GM06990 (cell line): ENCODE measurements around the gene SIAE.
A peak's percentile ranks its signal among the peaks of the same experiment; 100 is the strongest.

ENCODE experiments used
- DNase-seq: peaks from one replicate; pipeline ENCODE4 v3.0.0-alpha.2; 2011; ENCODE audit not compliant: insufficient read length; ENCODE audit errors: extremely low read depth
- H3K27me3 ChIP-seq: replicated peaks from 2 replicates; pipeline ENCODE4 v1.6.0; 2011; ENCODE audit warnings: low read length; ENCODE audit not compliant: control insufficient read depth, insufficient read depth
- H3K36me3 ChIP-seq: 2 replicates; pipeline ENCODE4 v1.5.1; 2011; ENCODE audit warnings: low read length; ENCODE audit not compliant: control insufficient read depth, insufficient read depth
- H3K4me3 ChIP-seq: replicated peaks from 2 replicates; pipeline ENCODE4 v1.5.1; 2011; ENCODE audit warnings: low read depth, mild to moderate bottlenecking, control low read depth, low read length
- CTCF ChIP-seq: IDR thresholded peaks from 2 replicates; pipeline ENCODE4 v1.5.1; 2011; ENCODE audit warnings: low read length, control low read depth, mild to moderate bottlenecking, inconsistent platforms; ENCODE audit not compliant: insufficient read depth, poor library complexity, severe bottlenecking

SIAE gene

GRCh38 chr11:124597626-124598025 lies 75.9 kb downstream of the SIAE start:
- no peak overlapping the region for H3K4me3 ChIP-seq
- no peaks in the 10 kb centered on the region for H3K36me3 ChIP-seq
- no peaks in the 10 kb centered on the region for H3K27me3 ChIP-seq
- no peak for DNase-seq
- TF ChIP-seq CTCF = no peak

GRCh38 chr11:124595302-124595701 lies 78.2 kb downstream of the SIAE start:
- no peak for DNase-seq
- Histone ChIP-seq H3K4me3 (no peak overlapping the region), H3K27me3 (no peaks in the 10 kb centered on the region), H3K36me3 (no peaks in the 10 kb centered on the region)
- TF ChIP-seq CTCF = no peak

- no peak overlapping the region for H3K4me3 ChIP-seq
- no peak for TF ChIP-seq CTCF
- DNase-seq = no peak
- H3K27me3 ChIP-seq = no peaks in the 10 kb centered on the region
- no peaks in the 10 kb centered on the region for H3K36me3 ChIP-seq
Observed at GRCh38 chr11:124592627-124593026, 80.9 kb downstream of the SIAE start.

- no peak for TF ChIP-seq CTCF
- no peaks in the 10 kb centered on the region for H3K36me3 ChIP-seq
- no peak overlapping the region for H3K4me3 ChIP-seq
- H3K27me3 ChIP-seq = no peaks in the 10 kb centered on the region
- no peak for DNase-seq
Observed at GRCh38 chr11:124591430-124591829, 82.1 kb downstream of the SIAE start.

GRCh38 chr11:124586238-124586860 lies 87.2 kb downstream of the SIAE start:
- DNase-seq = no peak
- Histone ChIP-seq H3K36me3 (no peaks in the 10 kb centered on the region), H3K4me3 (no peak overlapping the region), H3K27me3 (no peaks in the 10 kb centered on the region)
- peak; percentile 73 for TF ChIP-seq CTCF

- no peak for DNase-seq
- H3K4me3 ChIP-seq = no peak overlapping the region
- no peaks in the 10 kb centered on the region for H3K27me3 ChIP-seq
- no peaks in the 10 kb centered on the region for H3K36me3 ChIP-seq
- TF ChIP-seq CTCF = no peak
Observed at GRCh38 chr11:124584681-124585372, 88.7 kb downstream of the SIAE start.
